Placental pericyte (primary cell): ENCODE results near the gene CDC6. TPM values are rescaled to one million over a fixed set of nuclear protein-coding genes. Genes with fewer than 3 reads are reported as not detected.

ENCODE experiments used
- total RNA-seq: library from RNA; depleted of rRNA; stranded (reverse); fragments of >200 nt; gene quantifications from 2 replicates; pipeline ENCODE4 v1.2.3, GENCODE V29; 2012

CDC6 gene, protein sequence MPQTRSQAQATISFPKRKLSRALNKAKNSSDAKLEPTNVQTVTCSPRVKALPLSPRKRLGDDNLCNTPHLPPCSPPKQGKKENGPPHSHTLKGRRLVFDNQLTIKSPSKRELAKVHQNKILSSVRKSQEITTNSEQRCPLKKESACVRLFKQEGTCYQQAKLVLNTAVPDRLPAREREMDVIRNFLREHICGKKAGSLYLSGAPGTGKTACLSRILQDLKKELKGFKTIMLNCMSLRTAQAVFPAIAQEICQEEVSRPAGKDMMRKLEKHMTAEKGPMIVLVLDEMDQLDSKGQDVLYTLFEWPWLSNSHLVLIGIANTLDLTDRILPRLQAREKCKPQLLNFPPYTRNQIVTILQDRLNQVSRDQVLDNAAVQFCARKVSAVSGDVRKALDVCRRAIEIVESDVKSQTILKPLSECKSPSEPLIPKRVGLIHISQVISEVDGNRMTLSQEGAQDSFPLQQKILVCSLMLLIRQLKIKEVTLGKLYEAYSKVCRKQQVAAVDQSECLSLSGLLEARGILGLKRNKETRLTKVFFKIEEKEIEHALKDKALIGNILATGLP
- total RNA-seq, result 33.7 and 40.8 TPM in 2 replicates

DNA sequence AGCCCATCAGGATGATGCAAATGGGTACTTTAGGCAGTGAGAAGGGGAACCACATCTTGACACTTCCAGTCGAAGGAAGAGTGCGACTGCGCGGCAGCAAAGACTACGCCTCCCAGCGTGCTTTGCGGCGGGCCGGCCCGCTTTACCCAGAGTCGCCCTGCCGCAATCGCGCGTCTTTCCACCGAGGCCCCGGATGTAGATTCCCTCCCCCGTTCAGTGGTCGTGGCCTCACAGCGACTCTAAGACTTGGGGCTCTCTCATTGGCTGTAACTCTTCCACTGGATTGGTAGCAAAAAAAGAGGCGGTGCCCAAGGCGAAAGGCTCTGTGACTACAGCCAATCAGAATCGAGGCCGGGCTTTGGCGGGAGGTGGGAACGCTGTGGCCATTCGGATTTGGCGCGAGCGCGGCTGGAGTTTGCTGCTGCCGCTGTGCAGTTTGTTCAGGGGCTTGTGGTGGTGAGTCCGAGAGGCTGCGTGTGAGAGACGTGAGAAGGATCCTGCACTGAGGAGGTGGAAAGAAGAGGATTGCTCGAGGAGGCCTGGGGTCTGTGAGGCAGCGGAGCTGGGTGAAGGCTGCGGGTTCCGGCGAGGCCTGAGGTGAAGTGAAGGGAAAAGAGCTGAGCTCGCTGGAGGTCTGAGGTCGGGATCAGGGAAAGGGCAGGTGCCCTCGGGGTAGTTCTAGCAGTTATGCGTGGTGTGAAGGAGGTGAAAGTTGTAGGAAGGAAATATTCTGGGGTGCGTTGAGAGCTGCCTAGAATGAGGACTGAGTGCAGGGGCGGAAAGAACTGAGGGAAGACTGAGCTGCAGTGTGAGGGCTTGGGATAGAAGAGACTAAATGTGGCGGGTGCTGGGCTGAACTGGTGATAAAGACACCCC, at the start of gene CDC6:
Gene CDC6, plus strand, starts transcription at position 386 of the 876 bp plus-strand sequence. CDS start 1,542 bp downstream, outside the sequence.

DNA sequence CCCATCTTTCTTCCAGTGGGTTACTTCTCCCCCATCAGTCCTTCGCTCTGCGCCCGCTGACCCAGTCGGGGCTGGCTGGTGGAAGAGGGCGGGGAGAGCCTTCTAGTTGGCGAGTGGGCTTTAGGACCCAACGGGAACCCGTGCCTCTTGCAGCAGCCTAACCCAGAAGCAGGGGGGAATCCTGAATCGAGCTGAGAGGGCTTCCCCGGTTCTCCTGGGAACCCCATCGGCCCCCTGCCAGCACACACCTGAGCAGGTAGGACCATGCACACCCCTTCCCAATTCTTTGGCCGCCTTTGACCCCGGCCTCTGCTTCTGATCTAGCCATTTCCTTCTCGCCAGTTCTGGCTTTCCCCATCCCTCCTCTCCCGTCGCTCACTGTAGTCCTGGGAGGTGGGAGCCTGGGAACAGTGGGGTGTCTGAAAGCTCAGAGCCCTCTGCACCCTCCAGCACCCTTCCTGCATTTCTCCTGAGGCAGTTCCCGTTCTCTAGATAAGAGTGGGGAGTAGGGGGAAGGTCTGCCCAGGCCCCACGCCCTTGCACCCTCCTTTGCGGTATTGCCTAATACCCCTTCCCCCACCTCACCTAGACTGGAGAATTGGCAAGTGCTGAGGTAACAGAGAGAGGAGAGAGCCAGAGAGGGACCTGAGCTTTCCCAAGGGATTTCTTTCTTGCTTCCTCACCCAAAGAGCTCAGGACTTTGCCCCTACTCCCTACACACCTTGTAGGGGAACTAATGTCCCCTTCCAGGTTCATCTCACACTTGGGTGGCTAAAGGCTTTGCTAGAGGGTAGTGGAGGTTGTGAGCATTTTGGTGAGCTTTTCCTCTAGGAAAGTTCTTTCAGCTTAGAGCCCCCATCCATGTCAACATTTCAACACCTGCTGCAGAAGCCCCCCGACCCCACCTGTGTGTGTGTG, 21.6 kb downstream of the CDC6 start, which contains the start of gene RARA:
Gene RARA, plus strand, starts transcription at position 150 of the 918 bp plus-strand sequence. CDS start 22,039 bp downstream, outside the sequence.

Other genes with a start within 250 kb of the CDC6 start
- 50.6 and 85.5 TPM in 2 replicates for gene MED24, start 233.5 kb upstream of the CDC6 start, total RNA-seq
- gene THRA, start 224.9 kb upstream of the CDC6 start, total RNA-seq, result 20.8 and 31.7 TPM in 2 replicates
- 2.8 and 3.7 TPM in 2 replicates for gene NR1D1, start 187.3 kb upstream of the CDC6 start, total RNA-seq
- 56.3 and 64.6 TPM in 2 replicates for gene MSL1, start 165.9 kb upstream of the CDC6 start, total RNA-seq
- 30.0 and 47.8 TPM in 2 replicates for gene CASC3, start 147.3 kb upstream of the CDC6 start, total RNA-seq
- 2.0 and 2.2 TPM in 2 replicates for gene RAPGEFL1, start 110.4 kb upstream of the CDC6 start, total RNA-seq
- 6.3 and 9.2 TPM in 2 replicates for gene WIPF2, start 68.6 kb upstream of the CDC6 start, total RNA-seq
- gene RARA, start 21.3 kb downstream of the CDC6 start, total RNA-seq, result 27.6 and 30.4 TPM in 2 replicates
- gene GJD3, start 76.9 kb downstream of the CDC6 start, total RNA-seq, result 0.44 and 3.9 TPM in 2 replicates
- gene TOP2A, start 130.0 kb downstream of the CDC6 start, total RNA-seq, result 2.2 and 151 TPM in 2 replicates
- 258 and 263 TPM in 2 replicates for gene IGFBP4, start 155.6 kb downstream of the CDC6 start, total RNA-seq
- 0.14 TPM in 1 of 2 replicates, not detected in the other for gene TNS4, start 213.7 kb downstream of the CDC6 start, total RNA-seq